ENCODE measurements around the gene TACC2.

DNA sequence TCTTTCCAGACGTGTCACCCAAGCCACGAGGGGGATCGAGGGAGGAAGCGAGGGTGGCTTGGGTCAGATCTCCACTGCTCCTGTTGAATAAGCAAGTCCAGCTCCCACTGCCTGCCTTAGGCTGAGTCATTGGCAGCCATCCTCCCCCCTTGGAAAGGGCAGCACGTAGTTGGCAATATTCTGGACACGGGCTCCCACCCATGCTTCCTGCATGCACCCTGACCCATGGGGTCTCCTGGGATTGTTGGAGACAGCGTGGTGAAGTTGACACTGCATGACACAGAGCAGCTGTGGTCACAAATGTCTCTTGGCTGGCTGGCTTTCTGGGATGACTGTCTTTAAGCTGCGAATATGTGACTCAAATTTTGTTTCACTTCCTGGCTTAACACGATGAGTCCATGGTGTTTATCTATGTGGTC, 293.3 kb downstream of the TACC2 start:
- TF ChIP-seq, protein P1, sequence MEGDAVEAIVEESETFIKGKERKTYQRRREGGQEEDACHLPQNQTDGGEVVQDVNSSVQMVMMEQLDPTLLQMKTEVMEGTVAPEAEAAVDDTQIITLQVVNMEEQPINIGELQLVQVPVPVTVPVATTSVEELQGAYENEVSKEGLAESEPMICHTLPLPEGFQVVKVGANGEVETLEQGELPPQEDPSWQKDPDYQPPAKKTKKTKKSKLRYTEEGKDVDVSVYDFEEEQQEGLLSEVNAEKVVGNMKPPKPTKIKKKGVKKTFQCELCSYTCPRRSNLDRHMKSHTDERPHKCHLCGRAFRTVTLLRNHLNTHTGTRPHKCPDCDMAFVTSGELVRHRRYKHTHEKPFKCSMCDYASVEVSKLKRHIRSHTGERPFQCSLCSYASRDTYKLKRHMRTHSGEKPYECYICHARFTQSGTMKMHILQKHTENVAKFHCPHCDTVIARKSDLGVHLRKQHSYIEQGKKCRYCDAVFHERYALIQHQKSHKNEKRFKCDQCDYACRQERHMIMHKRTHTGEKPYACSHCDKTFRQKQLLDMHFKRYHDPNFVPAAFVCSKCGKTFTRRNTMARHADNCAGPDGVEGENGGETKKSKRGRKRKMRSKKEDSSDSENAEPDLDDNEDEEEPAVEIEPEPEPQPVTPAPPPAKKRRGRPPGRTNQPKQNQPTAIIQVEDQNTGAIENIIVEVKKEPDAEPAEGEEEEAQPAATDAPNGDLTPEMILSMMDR (IDR thresholded peaks at IDR 0.05): no peak
- TF ChIP-seq POLR2A (IDR thresholded peaks at IDR 0.05): no peak
